Omental fat pad (tissue), 4 donors: Measurements from ENCODE around the gene CCL3. TPM values are rescaled to one million over a fixed set of nuclear protein-coding genes. Genes with fewer than 3 reads are reported as not detected.
"Not testable (repeated sequence)": the region's sequence is repeated elsewhere in the genome, so short reads cannot be mapped to it uniquely, and the experiment has no call there.

ENCODE experiments used
- ATAC-seq: fragments of 150-250 bp; one replicate; pipeline ENCODE4 v1.9.1; 2016; ENCODE audit warnings: mild to moderate bottlenecking, moderate library complexity; ENCODE audit not compliant: low FRiP score
- DNase-seq: peaks from one replicate; pipeline ENCODE4 v3.0.0-alpha.2; 2019; ENCODE audit warnings: low spot score
- total RNA-seq, 4 donors: library from RNA; depleted of rRNA; stranded (reverse); fragments of >200 nt; gene quantifications; one replicate each; pipeline ENCODE4 v1.1.0, GENCODE V29; 2016
- TF ChIP-seq, protein P1 (sequence below), 3 donors: fragments of 450-650 bp; IDR thresholded peaks; one replicate each; pipeline ENCODE4 v1.5.1; 2016 to 2017; ENCODE audit warnings: antibody characterized with exemption in 3 of 3, mild to moderate bottlenecking in 3 of 3, moderate library complexity in 2 of 3

Gene CCL3
- total RNA-seq, 4 donors from 2014 or later, result 4.1 to 12.1 (median 8.0) TPM

DNA sequence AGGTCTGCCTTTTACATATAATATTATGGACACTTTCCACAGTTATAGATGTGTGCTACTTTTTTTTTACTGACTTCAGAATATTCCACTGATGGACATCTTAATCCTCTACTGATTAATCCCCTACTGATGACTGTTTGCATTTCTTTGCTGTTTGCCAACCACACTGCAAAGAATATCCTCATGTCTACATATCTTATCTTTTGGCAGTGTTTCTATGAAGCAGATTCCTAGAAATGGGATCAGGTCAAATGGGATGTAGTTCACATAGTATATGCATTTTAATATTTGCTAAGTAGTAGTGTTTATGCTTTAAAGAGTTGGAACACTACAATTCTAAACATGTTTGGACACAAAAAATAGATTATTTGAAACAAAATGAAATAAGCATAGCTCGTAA, 3.2 kb downstream of the CCL3 start:
- ATAC-seq (no peak), DNase-seq (no peak)
- TF ChIP-seq, protein P1, sequence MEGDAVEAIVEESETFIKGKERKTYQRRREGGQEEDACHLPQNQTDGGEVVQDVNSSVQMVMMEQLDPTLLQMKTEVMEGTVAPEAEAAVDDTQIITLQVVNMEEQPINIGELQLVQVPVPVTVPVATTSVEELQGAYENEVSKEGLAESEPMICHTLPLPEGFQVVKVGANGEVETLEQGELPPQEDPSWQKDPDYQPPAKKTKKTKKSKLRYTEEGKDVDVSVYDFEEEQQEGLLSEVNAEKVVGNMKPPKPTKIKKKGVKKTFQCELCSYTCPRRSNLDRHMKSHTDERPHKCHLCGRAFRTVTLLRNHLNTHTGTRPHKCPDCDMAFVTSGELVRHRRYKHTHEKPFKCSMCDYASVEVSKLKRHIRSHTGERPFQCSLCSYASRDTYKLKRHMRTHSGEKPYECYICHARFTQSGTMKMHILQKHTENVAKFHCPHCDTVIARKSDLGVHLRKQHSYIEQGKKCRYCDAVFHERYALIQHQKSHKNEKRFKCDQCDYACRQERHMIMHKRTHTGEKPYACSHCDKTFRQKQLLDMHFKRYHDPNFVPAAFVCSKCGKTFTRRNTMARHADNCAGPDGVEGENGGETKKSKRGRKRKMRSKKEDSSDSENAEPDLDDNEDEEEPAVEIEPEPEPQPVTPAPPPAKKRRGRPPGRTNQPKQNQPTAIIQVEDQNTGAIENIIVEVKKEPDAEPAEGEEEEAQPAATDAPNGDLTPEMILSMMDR (IDR thresholded peaks at IDR 0.05), result no peak

DNA sequence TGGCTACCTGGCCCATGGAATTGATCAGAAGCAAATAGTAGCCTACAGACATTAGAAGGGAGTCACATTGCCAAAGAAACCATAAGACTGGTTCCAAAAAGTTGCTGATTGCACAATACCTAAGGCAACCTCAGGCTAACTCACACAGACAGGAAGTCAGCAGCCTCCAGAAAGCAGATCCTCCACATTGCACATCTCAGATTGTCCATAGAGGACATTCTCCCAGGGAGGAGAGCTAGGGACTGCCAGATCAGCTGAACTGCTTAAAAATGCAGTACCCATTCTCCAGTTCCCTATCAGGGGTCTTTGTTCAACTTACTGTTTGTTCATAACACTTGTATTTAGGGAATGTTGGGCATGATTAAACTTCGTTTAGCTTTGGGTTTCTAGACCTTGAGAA, 4.2 kb downstream of the CCL3 start:
- TF ChIP-seq, protein P1 (IDR thresholded peaks at IDR 0.05), result no peak
- ATAC-seq (peak; percentile 46), DNase-seq (no peak)

DNA sequence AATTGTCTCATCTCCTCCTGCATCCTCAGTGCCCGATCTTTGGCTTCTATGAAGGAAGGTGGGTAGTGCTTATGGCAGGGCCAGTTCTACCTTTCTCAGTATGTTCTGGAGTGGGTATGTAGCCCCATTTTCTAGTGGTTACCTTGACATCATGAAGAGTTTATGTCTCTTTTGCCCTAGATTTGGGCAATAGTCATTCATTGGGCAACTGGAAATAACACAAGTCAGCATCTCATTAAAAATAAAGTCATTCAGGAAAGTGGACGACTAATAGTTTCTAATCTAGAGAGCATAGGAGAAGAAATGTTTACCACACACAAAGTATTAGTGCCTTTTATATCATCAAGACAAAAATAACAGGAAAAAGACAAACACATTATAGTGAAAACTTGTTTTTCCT, 6.3 kb downstream of the CCL3 start:
- ATAC-seq, DNase-seq: not testable (repeated sequence)

DNA sequence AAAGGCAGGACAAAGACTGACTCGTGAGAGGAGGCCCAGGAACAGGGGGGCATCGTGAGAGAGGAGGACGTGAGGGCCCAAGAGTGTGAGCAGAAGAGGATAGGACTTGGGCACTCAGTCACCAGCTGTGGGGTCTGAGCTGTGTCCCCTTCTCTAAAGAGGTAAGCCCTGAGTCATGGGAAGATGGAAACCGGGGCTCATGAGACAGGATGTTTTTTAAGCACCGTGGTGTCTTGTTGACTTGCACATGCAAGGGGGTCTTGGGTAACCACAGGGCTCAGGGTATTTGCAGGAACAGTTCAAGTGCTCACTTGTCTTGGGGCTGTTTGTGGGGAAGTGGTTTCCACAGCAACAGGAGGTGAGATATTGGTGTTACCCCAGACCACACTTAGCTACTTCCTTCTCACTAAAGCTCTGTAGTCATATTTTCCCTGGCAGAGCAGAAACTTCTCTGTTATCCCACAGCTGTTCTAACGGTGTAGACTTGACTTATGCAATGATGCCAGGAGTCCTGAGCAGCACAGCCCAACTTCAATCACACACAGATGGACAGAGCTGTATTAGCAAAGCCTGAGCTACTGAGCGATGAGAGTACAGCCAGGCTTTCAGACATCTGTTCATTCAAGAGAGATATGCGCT, 7.3 kb downstream of the CCL3 start:
- ATAC-seq, DNase-seq: not testable (repeated sequence)

DNA sequence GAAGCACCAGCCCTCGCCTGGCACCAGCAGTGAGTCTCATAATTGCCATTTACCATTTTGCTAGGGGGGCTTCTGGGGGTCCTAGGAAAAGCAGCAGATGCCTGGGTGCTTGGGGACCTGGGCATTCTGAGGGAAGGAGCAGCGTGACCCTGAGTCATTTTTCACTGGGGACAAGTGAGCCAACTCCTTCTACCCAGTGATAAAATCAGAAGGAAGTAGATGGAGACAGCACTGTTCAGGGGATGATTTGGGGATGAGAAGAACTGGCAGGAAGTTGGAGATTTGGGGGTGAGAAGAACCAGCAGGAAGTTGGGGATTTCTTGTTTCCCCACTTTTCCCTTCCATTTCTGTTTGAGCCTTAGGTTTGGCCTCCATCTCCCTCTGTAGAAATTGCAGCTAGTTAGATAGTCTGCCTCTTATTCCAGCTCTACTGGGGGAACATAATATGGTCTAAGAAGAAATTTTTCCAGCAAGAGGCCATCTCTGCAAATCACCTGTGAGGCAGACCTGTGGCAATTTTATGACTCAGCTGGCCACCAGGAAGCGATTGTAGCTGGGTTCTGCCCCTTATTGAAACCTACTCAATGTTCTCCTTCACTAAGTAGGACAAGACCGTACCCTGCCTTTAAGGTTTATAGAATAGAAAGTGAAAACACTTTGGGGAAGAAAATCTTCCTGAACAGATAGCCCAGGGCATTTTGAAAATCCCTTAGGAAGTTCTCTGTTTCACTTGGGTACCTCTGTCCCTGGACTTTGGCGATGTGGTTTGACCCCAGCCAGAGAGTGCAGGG, 8.1 kb downstream of the CCL3 start:
- not testable (repeated sequence) for DNase-seq, ATAC-seq

DNA sequence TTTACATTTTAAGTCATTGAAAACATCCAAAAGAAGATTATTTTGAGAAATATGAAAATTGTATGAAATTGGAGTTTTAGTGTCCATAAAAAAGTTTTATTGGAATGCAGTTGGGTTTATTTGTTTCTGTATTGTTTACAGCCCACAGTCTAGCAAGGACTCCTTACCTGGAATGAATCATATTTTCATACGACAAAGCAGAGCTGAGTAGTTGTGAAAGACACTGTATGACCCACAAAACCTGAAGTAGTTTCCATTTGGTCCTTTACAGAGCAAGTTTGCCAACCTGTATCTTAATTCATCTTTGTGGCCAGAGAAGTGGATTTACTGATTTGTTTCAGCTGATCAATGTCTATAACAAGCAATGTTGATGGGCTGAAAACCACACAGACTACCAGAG, 15.6 kb downstream of the CCL3 start:
- DNase-seq, result no peak
- TF ChIP-seq, protein P1 (IDR thresholded peaks at IDR 0.05), result no peak

DNA sequence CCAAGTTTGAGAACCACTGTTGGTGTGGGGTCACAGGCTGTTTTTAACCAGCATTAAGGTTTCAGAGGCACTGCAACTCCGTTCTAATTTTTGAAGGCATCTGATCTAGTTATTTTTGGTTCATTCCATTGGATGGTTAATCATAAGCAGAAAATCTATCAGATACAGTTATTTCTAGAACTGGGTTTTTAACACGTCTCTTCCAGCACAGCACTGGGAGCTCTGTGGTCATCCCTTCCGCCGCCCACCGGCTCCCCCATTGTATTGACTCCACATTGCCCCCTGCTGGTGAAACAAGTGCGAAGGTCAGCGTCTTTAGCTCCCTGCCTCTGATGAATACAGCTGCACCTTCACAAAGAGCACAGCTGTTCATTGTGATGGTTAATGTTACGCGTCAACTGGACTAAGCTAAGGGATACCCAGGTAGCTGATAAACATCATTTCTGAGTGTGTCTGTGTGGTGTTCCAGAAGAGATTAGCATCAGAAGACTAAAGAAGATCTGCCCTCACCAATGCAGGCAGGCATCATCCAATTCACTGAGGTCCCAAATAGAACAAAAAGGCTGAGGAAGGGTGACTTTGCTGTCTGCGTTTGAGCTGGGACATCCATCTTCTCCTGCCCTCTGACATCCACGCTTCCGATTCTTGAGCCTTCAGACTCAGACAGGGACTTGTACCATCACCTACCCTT, 17.4 kb downstream of the CCL3 start:
- no peak for ATAC-seq
- TF ChIP-seq, protein P1 (IDR thresholded peaks at IDR 0.05), result peak in 1 of 3 donors; percentile 35
- DNase-seq, result peak; percentile 48

More for the DNA sequence above, 15.6 kb downstream of the CCL3 start:
- no peak for ATAC-seq

DNA sequence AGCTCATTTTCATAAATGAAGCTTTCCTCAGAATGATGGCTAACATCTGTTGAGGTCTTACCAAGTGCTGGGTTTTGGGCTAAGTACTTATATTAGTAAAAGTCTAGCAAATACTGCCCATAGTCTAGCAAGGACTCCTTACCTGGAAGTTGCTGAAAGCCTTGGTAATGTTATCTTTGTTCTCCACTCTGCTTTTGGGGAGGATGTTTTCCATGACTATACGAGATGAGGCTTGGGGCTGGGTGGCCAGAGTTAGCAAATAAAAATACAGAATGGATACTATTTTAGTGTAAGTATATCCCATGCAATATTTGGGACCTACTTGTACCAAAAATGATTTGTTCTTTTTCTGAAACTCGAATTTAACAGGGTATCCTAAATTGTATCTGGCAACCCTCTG, 18.2 kb downstream of the CCL3 start:
- ATAC-seq (no peak), DNase-seq (no peak)
- TF ChIP-seq, protein P1 (IDR thresholded peaks at IDR 0.05), result no peak
